H9 (cell line): ENCODE data around the gene STRIT1. TPM values are rescaled to one million over a fixed set of nuclear protein-coding genes. Genes with fewer than 3 reads are reported as not detected.

Experiments
- DNase-seq: peaks from one replicate; pipeline ENCODE4 v3.0.0-alpha.2; 2017
- H2AFZ ChIP-seq: one replicate; pipeline ENCODE4 v1.6.1; 2013; ENCODE audit warnings: mild to moderate bottlenecking, low read length, control low read depth, moderate library complexity
- H2AK5ac ChIP-seq: 2 replicates; pipeline ENCODE4 v1.6.1; 2013; ENCODE audit warnings: low read length, control low read depth, mixed read lengths; ENCODE audit not compliant: insufficient read length
- H2BK120ac ChIP-seq: one replicate; pipeline ENCODE4 v1.6.1; 2013; ENCODE audit warnings: low read depth, mild to moderate bottlenecking, low read length, control low read depth, inconsistent platforms; ENCODE audit not compliant: poor library complexity, severe bottlenecking
- H2BK12ac ChIP-seq: 2 replicates; pipeline ENCODE4 v1.6.1; 2013; ENCODE audit warnings: low read length, control low read depth, mixed read lengths, low read depth; ENCODE audit not compliant: insufficient read length
- H2BK15ac ChIP-seq: 2 replicates; pipeline ENCODE4 v1.6.1; 2013; ENCODE audit warnings: low read depth, low read length, control low read depth
- H2BK20ac ChIP-seq: one replicate; pipeline ENCODE4 v1.6.1; 2013; ENCODE audit warnings: low read depth, mild to moderate bottlenecking, low read length, control low read depth, inconsistent platforms; ENCODE audit not compliant: poor library complexity, severe bottlenecking
- H2BK5ac ChIP-seq: 2 replicates; pipeline ENCODE4 v1.6.1; 2013; ENCODE audit warnings: low read length, control low read depth, mixed read lengths; ENCODE audit not compliant: insufficient read length
- H3K14ac ChIP-seq: 2 replicates; pipeline ENCODE4 v1.6.1; 2013; ENCODE audit warnings: low read length, control low read depth; ENCODE audit not compliant: insufficient read depth
- H3K18ac ChIP-seq: 2 replicates; pipeline ENCODE4 v1.6.1; 2013; ENCODE audit warnings: low read depth, mild to moderate bottlenecking, mixed read lengths, low read length, control low read depth; ENCODE audit not compliant: insufficient read length
- H3K23ac ChIP-seq: 2 replicates; pipeline ENCODE4 v1.6.1; 2013; ENCODE audit warnings: low read length, control low read depth, mixed read lengths, low read depth; ENCODE audit not compliant: insufficient read length
- H3K23me2 ChIP-seq: 2 replicates; pipeline ENCODE4 v1.6.1; 2013; ENCODE audit warnings: low read depth, mild to moderate bottlenecking, mixed read lengths, low read length, control low read depth; ENCODE audit not compliant: insufficient read length, poor library complexity, severe bottlenecking
- H3K27ac ChIP-seq: 2 replicates; pipeline ENCODE4 v1.5.1; 2013; ENCODE audit warnings: low read length, control low read depth, mixed read lengths, low read depth; ENCODE audit not compliant: insufficient read length
- H3K27me3 ChIP-seq: 2 replicates; pipeline ENCODE4 v1.6.1; 2013; ENCODE audit warnings: low read length, control low read depth, inconsistent platforms; ENCODE audit not compliant: insufficient read depth
- H3K4ac ChIP-seq: 2 replicates; pipeline ENCODE4 v1.6.1; 2013; ENCODE audit warnings: low read depth, mild to moderate bottlenecking, control low read depth, inconsistent platforms, low read length, moderate library complexity
- H3K4me1 ChIP-seq: 2 replicates; pipeline ENCODE4 v1.6.1; 2013; ENCODE audit warnings: low read length, control low read depth, inconsistent platforms; ENCODE audit not compliant: insufficient read depth
- H3K4me2 ChIP-seq: 2 replicates; pipeline ENCODE4 v1.6.1; 2013; ENCODE audit warnings: low read length, control low read depth, mixed read lengths; ENCODE audit not compliant: insufficient read length, insufficient read depth
- H3K56ac ChIP-seq: 2 replicates; pipeline ENCODE4 v1.6.1; 2013; ENCODE audit warnings: low read depth, mild to moderate bottlenecking, mixed read lengths, low read length, control low read depth; ENCODE audit not compliant: insufficient read length
- H3K79me1 ChIP-seq: 2 replicates; pipeline ENCODE4 v1.6.1; 2013; ENCODE audit warnings: low read depth, mild to moderate bottlenecking, moderate library complexity, low read length, control low read depth, inconsistent platforms; ENCODE audit not compliant: insufficient read depth, poor library complexity, severe bottlenecking
- H3K79me2 ChIP-seq: 2 replicates; pipeline ENCODE4 v1.6.1; 2013; ENCODE audit warnings: low read length, control low read depth, inconsistent platforms; ENCODE audit not compliant: insufficient read depth
- H3K9ac ChIP-seq: 2 replicates; pipeline ENCODE4 v1.6.1; 2013; ENCODE audit warnings: low read length, control low read depth, mixed read lengths; ENCODE audit not compliant: insufficient read length; ENCODE audit errors: extremely low read depth
- H3K9me3 ChIP-seq: one replicate; pipeline ENCODE4 v1.6.1; 2013; ENCODE audit warnings: low read depth, low read length, inconsistent platforms; ENCODE audit not compliant: control insufficient read depth
- H3T11ph ChIP-seq: one replicate; pipeline ENCODE4 v1.6.1; 2013; ENCODE audit warnings: mild to moderate bottlenecking, low read length, control low read depth, inconsistent platforms
- H4K20me1 ChIP-seq: one replicate; pipeline ENCODE4 v1.6.1; 2013; ENCODE audit not compliant: control insufficient read depth, insufficient read length, insufficient read depth
- H4K5ac ChIP-seq: 2 replicates; pipeline ENCODE4 v1.6.1; 2013; ENCODE audit warnings: low read depth, mild to moderate bottlenecking, mixed read lengths, low read length, control low read depth; ENCODE audit not compliant: insufficient read length
- H4K8ac ChIP-seq: replicated peaks from 2 replicates; pipeline ENCODE4 v1.6.1; 2013; ENCODE audit warnings: low read length, control low read depth, mixed read lengths, low read depth; ENCODE audit not compliant: insufficient read length
- H4K91ac ChIP-seq: 2 replicates; pipeline ENCODE4 v1.6.1; 2013; ENCODE audit warnings: low read depth, mild to moderate bottlenecking, moderate library complexity, mixed read lengths, low read length, control low read depth; ENCODE audit not compliant: insufficient read length
- H3K27ac Mint-ChIP-seq, 3 experiments: 2 replicates in 2 of 3; 3 replicates in 1 of 3; pipeline ENCODE4 v1.8.0; 2020 to 2021; ENCODE audit warnings: mixed read lengths in 3 of 3, mild to moderate bottlenecking in 1 of 3, moderate library complexity in 1 of 3
- H3K27me3 Mint-ChIP-seq: 2 replicates; pipeline ENCODE4 v1.8.0; 2021; ENCODE audit warnings: low read depth, mild to moderate bottlenecking, moderate library complexity, mixed read lengths
- H3K36me3 Mint-ChIP-seq, 3 experiments: 2 replicates in 2 of 3; 3 replicates in 1 of 3; pipeline ENCODE4 v1.8.0; 2020 to 2021; ENCODE audit warnings: low read depth in 3 of 3, mixed read lengths in 3 of 3; ENCODE audit not compliant: insufficient read depth in 1 of 3
- H3K4me1 Mint-ChIP-seq, 2 experiments: 2 replicates each; pipeline ENCODE4 v1.8.0; 2020; ENCODE audit warnings: mixed read lengths in 2 of 2
- H3K4me3 Mint-ChIP-seq, 2 experiments: 2 replicates in 1 of 2; 3 replicates in 1 of 2; pipeline ENCODE4 v1.8.0; 2020 to 2021; ENCODE audit warnings: mild to moderate bottlenecking in 2 of 2, mixed read lengths in 2 of 2, moderate library complexity in 1 of 2
- H3K9me3 Mint-ChIP-seq, 2 experiments: 2 replicates in 1 of 2; 3 replicates in 1 of 2; pipeline ENCODE4 v1.8.0; 2020; ENCODE audit warnings: mild to moderate bottlenecking in 2 of 2, mixed read lengths in 2 of 2, moderate library complexity in 1 of 2
- total RNA-seq: library from RNA; stranded (reverse); gene quantifications from 2 replicates; pipeline ENCODE4 v1.2.1, GENCODE V29; 2021
- TF ChIP-seq, protein P1 (sequence below): fragments of 200-600 bp; sonication (generic); conservative IDR thresholded peaks from 3 replicates; pipeline ENCODE4 v1.8.0; 2021; ENCODE audit warnings: antibody characterized with exemption, mild to moderate bottlenecking

Gene STRIT1
- total RNA-seq, 1 experiment from 2014 or later: not detected

GRCh38 chr3:155242342-155242741 is 51.1 kb downstream of the STRIT1 start:
- Histone ChIP-seq H4K20me1 (no peaks in the 10 kb centered on the region), H3K18ac (no peak overlapping the region), H3K14ac (no peak overlapping the region), H2BK15ac (no peak overlapping the region), H3T11ph (no peak overlapping the region), H3K56ac (no peak overlapping the region), H3K27me3 (no peaks in the 10 kb centered on the region), H2BK5ac (no peak overlapping the region), H3K4me1 (no peaks in the 10 kb centered on the region), H2BK20ac (no peak overlapping the region), H3K9me3 (no peaks in the 10 kb centered on the region), H3K23ac (no peak overlapping the region), H3K27ac (no peak overlapping the region), H3K79me2 (no peaks in the 10 kb centered on the region), H4K91ac (no peak overlapping the region), H3K9ac (no peak overlapping the region), H3K79me1 (no peaks in the 10 kb centered on the region), H2BK12ac (no peak overlapping the region), H3K4me2 (no peak overlapping the region), H2AFZ (no peak overlapping the region), H4K8ac (no peak overlapping the region), H3K4ac (no peak overlapping the region), H4K5ac (no peak overlapping the region), H2BK120ac (no peak overlapping the region), H3K23me2 (no peaks in the 10 kb centered on the region), H2AK5ac (no peak overlapping the region)
- no peak for DNase-seq
- peaks cover 0 to 23% (median 0%) of the 10 kb centered on the region in 3 experiments; a peak in 3 of 7 replicates for H3K36me3 Mint-ChIP-seq
- TF ChIP-seq, protein P1, sequence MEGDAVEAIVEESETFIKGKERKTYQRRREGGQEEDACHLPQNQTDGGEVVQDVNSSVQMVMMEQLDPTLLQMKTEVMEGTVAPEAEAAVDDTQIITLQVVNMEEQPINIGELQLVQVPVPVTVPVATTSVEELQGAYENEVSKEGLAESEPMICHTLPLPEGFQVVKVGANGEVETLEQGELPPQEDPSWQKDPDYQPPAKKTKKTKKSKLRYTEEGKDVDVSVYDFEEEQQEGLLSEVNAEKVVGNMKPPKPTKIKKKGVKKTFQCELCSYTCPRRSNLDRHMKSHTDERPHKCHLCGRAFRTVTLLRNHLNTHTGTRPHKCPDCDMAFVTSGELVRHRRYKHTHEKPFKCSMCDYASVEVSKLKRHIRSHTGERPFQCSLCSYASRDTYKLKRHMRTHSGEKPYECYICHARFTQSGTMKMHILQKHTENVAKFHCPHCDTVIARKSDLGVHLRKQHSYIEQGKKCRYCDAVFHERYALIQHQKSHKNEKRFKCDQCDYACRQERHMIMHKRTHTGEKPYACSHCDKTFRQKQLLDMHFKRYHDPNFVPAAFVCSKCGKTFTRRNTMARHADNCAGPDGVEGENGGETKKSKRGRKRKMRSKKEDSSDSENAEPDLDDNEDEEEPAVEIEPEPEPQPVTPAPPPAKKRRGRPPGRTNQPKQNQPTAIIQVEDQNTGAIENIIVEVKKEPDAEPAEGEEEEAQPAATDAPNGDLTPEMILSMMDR: no peak
- H3K4me1 Mint-ChIP-seq: no peaks in the 10 kb centered on the region
- no peaks in the 10 kb centered on the region for H3K27me3 Mint-ChIP-seq
- H3K9me3 Mint-ChIP-seq: no peaks in the 10 kb centered on the region
- H3K27ac Mint-ChIP-seq: no peak overlapping the region
- H3K4me3 Mint-ChIP-seq: no peak overlapping the region
